PFSK-1 (cell line): ENCODE results near the gene NTN3.
A peak's percentile ranks its signal among the peaks of the same experiment; 100 is the strongest.

Experiments
- FOXP2 ChIP-seq: optimal IDR thresholded peaks from 2 replicates; pipeline ENCODE3; 2011; ENCODE audit warnings: borderline replicate concordance, control low read depth, inconsistent platforms; ENCODE audit not compliant: insufficient read depth; ENCODE audit errors: extremely low read length, extremely low read depth
- POLR2AphosphoS5 ChIP-seq: IDR thresholded peaks from 2 replicates; pipeline ENCODE4 v1.6.1; 2012; ENCODE audit warnings: low read depth, mild to moderate bottlenecking, control low read depth, low read length, moderate library complexity
- REST ChIP-seq, 2 experiments: IDR thresholded peaks; 2 replicates each; pipeline versions ENCODE4 v1.6.1 to v1.8.0; 2011 to 2012; ENCODE audit warnings: low read depth in 2 of 2, low read length in 2 of 2, control low read depth in 1 of 2, inconsistent platforms in 1 of 2, mild to moderate bottlenecking in 1 of 2, moderate library complexity in 1 of 2; ENCODE audit not compliant: insufficient read depth in 1 of 2
- SIN3A ChIP-seq: IDR thresholded peaks from 2 replicates; pipeline ENCODE4 v1.6.1; 2012; ENCODE audit warnings: mild to moderate bottlenecking, low read length, moderate library complexity, borderline replicate concordance; ENCODE audit not compliant: insufficient read depth
- TAF1 ChIP-seq: IDR thresholded peaks from 2 replicates; pipeline ENCODE4 v1.6.1; 2012; ENCODE audit warnings: low read length, control low read depth, borderline replicate concordance; ENCODE audit not compliant: insufficient read depth

Gene NTN3

DNA sequence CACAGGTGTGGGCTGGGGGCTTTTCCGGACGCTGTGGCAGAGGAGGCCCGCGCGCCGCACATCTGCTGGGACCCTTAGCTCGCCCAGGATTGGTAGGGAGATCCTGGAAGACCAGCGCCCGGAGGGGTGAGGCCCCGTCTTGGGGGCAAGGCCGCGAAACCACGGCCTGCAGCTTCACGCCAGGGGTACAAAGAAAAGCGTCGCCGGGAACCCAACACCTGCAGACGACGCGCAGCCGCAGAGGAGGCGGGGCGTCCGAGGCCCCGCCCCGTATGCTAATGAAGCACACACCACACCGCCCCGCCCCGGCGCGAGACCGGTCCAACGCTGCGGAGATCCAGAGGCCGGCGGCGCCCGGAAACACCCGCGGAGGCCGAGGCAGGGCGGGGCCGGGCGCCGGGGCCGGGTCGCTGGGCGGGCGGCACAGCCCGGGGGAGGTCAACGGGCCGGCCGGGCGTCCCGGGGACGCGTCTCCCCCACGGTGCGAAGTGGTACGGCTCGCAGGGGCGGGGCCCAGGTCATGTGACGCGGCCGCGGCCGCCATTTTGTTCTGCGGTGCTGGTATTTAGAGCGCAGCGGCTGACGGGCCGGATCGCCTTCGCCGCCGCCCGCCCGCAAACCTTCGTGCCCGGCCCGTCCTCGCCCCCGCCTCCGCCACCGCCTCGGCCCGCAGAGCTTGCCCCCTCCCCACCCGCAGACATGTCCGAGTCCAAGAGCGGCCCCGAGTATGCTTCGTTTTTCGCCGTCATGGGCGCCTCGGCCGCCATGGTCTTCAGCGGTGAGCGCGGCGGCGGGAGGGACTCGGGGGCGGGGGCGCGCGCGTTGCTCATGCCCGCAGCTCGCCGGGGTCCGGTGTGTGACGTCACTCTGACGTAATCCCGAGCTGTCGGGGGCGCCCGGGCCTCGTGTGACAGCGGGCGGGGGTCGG is 42.6 kb downstream of the NTN3 start, which contains the start of gene ATP6V0C:
Gene ATP6V0C, plus strand, starts transcription at position 548 of the 928 bp plus-strand sequence. Its CDS starts 152 bp downstream, at position 700.
- peak; percentile 84 for TF ChIP-seq POLR2AphosphoS5
- no peak; the same call in 1 of the 2 replicates for TF ChIP-seq SIN3A
- 0 out of 4 replicates have a peak, but pooled peaks of 1 of the 2 experiments have one; percentile 22 for TF ChIP-seq REST (IDR thresholded peaks at IDR 0.05; ENCODE audit: insufficient read depth in 1 of 2, low read depth in 2 of 2, low read length in 2 of 2)
- no peak for TF ChIP-seq FOXP2
- peak; percentile 82 for TF ChIP-seq TAF1

GRCh38 chr16:2514333-2515179 is 43.5 kb downstream of the NTN3 start:
- TF ChIP-seq SIN3A (no peak), TAF1 (no peak)

DNA sequence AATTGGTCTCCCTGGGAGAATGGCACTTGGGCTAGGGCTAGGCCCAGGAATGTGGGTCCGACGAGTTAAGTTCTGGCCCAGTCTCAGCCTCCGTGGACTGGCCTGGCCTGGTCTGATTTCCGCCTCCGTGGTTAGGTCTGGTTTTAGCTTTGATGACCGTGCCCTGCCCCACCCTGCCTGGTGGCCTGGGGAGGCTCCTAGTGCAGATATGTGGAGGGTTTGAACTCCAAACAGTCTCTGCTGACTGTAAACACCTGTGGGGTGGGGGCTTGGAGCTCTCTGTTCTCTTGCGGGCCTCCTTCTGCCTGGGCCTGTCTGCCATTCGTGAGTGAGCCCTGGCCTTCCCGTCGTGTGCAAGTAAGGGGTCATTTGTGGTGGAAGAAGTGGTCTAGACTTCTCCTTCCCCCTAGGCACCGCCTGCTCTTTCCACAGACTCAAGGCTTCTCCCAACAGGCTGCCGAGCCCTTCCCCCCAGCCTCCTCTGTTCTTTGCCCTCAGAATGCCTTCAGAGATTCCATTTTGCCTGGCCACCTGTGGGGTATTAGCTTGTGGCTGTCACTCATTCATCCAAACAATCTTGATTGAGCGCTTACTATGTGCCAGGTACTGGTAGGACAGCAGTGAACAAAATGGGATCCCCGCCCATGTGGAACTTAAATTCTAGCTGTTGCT is 44.2 kb downstream of the NTN3 start:
- TF ChIP-seq TAF1 (no peak), POLR2AphosphoS5 (no peak), FOXP2 (no peak), REST (IDR thresholded peaks at IDR 0.05; ENCODE audit: insufficient read depth in 1 of 2, low read depth in 2 of 2, low read length in 2 of 2) (no peak), SIN3A (no peak)

DNA sequence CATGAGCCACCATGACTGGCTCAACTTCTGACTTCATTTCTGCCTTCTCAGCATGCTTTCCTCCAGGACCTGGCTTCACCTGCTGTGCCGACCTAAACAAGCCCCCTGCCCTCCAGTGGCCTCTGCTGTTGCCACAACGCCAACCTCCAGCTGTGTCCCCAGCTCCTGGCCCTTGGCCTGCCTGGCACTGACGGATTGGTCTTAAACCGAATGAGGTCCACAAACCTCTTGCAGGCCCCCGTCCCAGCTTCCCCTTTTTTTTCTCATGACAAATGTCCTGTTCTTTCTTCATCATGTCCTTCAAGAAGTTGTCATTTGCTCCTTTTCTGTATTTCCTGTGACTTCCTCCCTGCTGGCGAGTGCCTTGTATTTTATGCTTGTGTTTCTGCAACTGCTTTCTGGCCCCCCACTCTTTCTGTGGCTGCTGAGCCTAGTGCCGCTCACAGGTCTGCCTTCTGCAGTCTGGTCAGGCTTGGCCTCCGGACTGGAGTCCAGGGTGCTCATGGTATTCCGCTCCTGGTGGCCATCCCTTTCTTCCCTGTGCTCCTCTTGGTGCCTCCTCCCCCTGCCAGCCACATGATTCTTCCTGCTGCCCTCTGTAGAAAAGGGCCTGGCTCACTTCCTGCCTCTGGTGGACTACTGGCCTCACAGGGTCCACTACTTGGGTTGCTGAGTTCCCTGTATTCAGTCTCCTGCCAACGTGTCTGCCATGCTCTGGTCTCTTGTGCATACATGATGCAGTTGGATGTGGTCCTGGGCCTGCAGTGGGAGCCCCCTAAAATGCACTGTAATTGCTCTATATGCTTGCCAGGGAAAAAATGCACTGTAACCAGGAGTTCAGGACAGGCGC is 45.5 kb downstream of the NTN3 start:
- no peak for TF ChIP-seq REST (IDR thresholded peaks at IDR 0.05; ENCODE audit: insufficient read depth in 1 of 2, low read depth in 2 of 2, low read length in 2 of 2)
- TF ChIP-seq SIN3A = no peak
- no peak for TF ChIP-seq FOXP2
- no peak for TF ChIP-seq TAF1
- TF ChIP-seq POLR2AphosphoS5 = no peak
